Measurements from ENCODE around the gene NR3C1.
A peak's percentile ranks its signal among the peaks of the same experiment; 100 is the strongest.

Gene NR3C1

GRCh38 chr5:143399616-143400540 is 3.6 kb downstream of the NR3C1 start:
- no peak for DNase-seq (ENCODE audit: low read depth, low spot score)

- DNase-seq (ENCODE audit: low read depth, low spot score), result no peak
Observed at GRCh38 chr5:143398451-143399237, 4.8 kb downstream of the NR3C1 start.

GRCh38 chr5:143398053-143398355 is 5.5 kb downstream of the NR3C1 start:
- no peak for DNase-seq (ENCODE audit: low read depth, low spot score)

GRCh38 chr5:143397302-143398052 is 6.0 kb downstream of the NR3C1 start:
- DNase-seq (ENCODE audit: low read depth, low spot score), result no peak

GRCh38 chr5:143396353-143396940 is 7.0 kb downstream of the NR3C1 start:
- DNase-seq (ENCODE audit: low read depth, low spot score), result no peak

GRCh38 chr5:143395638-143396352 is 7.7 kb downstream of the NR3C1 start:
- DNase-seq (ENCODE audit: low read depth, low spot score), result no peak

GRCh38 chr5:143393524-143393923 is 10.0 kb downstream of the NR3C1 start:
- no peak for DNase-seq (ENCODE audit: low read depth, low spot score)

- DNase-seq (ENCODE audit: low read depth, low spot score), result no peak
Observed at GRCh38 chr5:143390941-143391340, 12.5 kb downstream of the NR3C1 start.

GRCh38 chr5:143390258-143390657 is 13.2 kb downstream of the NR3C1 start:
- no peak for DNase-seq (ENCODE audit: low read depth, low spot score)

- peak; percentile 89 for DNase-seq (ENCODE audit: low read depth, low spot score)
Observed at GRCh38 chr5:143386725-143387124, 16.8 kb downstream of the NR3C1 start.

- no peak for DNase-seq (ENCODE audit: low read depth, low spot score)
Observed at GRCh38 chr5:143384865-143385657, 18.4 kb downstream of the NR3C1 start.

GRCh38 chr5:143383988-143384387 is 19.5 kb downstream of the NR3C1 start:
- no peak for DNase-seq (ENCODE audit: low read depth, low spot score)

GRCh38 chr5:143379606-143380005 is 23.9 kb downstream of the NR3C1 start:
- DNase-seq (ENCODE audit: low read depth, low spot score), result no peak

- peak; percentile 51 for DNase-seq (ENCODE audit: low read depth, low spot score)
Observed at GRCh38 chr5:143376911-143377813, 26.3 kb downstream of the NR3C1 start.

- DNase-seq (ENCODE audit: low read depth, low spot score), result no peak
Observed at GRCh38 chr5:143376195-143376779, 27.2 kb downstream of the NR3C1 start.

GRCh38 chr5:143374496-143375217 is 28.8 kb downstream of the NR3C1 start:
- no peak for DNase-seq (ENCODE audit: low read depth, low spot score)

- no peak for DNase-seq (ENCODE audit: low read depth, low spot score)
Observed at GRCh38 chr5:143373076-143373475, 30.4 kb downstream of the NR3C1 start.

GRCh38 chr5:143372187-143372829 is 31.2 kb downstream of the NR3C1 start:
- DNase-seq (ENCODE audit: low read depth, low spot score), result no peak

All from astrocyte of the hippocampus (primary cell).